Epithelial cell of esophagus (primary cell): ENCODE data around the gene FMR1NB.

Source experiments
- DNase-seq: peaks from one replicate; pipeline ENCODE4 v3.0.0; 2010; ENCODE audit warnings: low read depth
- H3K4me3 ChIP-seq: 2 replicates; pipeline ENCODE4 v1.5.1; 2011; ENCODE audit warnings: mild to moderate bottlenecking, low read length, control low read depth
- TF ChIP-seq, protein P1 (sequence below): IDR thresholded peaks from 2 replicates; pipeline ENCODE4 v1.5.1; 2011; ENCODE audit warnings: low read depth, mild to moderate bottlenecking, low read length, control low read depth, inconsistent platforms; ENCODE audit not compliant: insufficient read depth; ENCODE audit errors: missing control alignments

Gene FMR1NB

DNA sequence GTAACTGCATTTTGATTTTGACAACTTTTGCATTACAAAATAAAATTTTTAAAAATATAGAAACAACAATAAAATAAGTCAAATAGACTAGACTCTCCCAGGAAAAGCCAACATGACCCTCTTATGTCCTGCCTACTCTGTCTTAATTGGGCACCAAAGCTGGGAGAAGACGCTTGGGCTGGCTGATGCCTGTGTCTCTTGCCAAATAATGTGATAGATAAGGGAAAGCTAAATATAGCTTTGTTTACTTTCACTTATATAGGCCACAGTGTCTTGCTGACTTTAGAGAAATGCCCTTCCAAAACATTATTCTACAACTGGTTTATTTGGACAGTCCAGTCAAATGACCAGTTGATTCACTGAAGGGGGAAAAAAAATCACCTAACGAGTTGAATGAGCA is 54.2 kb downstream of the FMR1NB start:
- DNase-seq, result no peak
- no peak overlapping the region for H3K4me3 ChIP-seq
- TF ChIP-seq, protein P1, sequence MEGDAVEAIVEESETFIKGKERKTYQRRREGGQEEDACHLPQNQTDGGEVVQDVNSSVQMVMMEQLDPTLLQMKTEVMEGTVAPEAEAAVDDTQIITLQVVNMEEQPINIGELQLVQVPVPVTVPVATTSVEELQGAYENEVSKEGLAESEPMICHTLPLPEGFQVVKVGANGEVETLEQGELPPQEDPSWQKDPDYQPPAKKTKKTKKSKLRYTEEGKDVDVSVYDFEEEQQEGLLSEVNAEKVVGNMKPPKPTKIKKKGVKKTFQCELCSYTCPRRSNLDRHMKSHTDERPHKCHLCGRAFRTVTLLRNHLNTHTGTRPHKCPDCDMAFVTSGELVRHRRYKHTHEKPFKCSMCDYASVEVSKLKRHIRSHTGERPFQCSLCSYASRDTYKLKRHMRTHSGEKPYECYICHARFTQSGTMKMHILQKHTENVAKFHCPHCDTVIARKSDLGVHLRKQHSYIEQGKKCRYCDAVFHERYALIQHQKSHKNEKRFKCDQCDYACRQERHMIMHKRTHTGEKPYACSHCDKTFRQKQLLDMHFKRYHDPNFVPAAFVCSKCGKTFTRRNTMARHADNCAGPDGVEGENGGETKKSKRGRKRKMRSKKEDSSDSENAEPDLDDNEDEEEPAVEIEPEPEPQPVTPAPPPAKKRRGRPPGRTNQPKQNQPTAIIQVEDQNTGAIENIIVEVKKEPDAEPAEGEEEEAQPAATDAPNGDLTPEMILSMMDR, result no peak

DNA sequence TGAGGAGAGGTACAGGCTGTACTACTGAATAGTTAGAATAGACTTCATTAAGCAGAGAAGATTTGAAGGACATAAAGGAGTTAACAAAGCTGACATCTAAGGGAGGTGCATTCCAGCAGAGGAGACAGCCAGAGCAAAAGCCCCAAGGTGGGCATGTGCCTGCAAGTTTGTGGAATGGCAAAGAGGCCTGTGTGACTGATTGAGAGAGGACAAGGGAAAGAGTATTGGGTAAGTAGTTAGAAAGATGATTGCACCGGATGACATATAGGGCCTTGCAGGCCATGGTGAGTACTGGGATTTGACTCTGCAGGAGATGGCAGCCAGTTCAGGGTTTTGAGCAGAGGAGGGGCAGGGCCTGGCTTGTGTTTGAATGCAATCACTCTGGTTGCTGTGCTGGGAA is 55.9 kb downstream of the FMR1NB start:
- TF ChIP-seq, protein P1, result no peak
- no peak overlapping the region for H3K4me3 ChIP-seq
- peak; percentile 59 for DNase-seq

GRCh38 chrX:148043271-148043855 is 62.2 kb downstream of the FMR1NB start:
- no peak overlapping the region for H3K4me3 ChIP-seq
- peak; percentile 48 for DNase-seq
- TF ChIP-seq, protein P1, result no peak

DNA sequence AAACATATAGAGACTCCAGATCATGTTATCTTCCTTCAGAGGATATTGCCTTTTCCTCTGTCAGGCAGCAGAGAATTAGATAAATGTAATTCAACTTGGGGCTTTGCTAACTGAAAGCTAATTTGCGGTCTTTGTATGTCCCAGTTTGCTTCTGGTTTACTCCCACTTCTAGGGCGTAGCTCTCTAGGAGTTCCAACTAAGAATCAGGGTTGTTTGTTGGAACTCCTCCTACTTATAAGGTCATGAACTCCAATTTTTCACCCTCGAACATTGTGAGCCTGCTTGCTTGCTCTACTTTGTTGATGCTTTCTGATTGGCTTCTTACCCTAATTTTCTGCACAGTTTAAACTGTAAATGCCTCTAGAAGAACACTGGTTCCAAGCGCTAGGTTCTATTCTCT is 66.1 kb downstream of the FMR1NB start:
- no peak for DNase-seq
- TF ChIP-seq, protein P1, result no peak
- H3K4me3 ChIP-seq, result no peak overlapping the region

GRCh38 chrX:148049441-148049840 is 68.3 kb downstream of the FMR1NB start:
- TF ChIP-seq, protein P1, result peak; percentile 53
- DNase-seq, result peak; percentile 34
- no peak overlapping the region for H3K4me3 ChIP-seq

- DNase-seq, result no peak
- no peak overlapping the region for H3K4me3 ChIP-seq
- TF ChIP-seq, protein P1, result no peak
Observed at GRCh38 chrX:148051973-148052372, 70.8 kb downstream of the FMR1NB start.

DNA sequence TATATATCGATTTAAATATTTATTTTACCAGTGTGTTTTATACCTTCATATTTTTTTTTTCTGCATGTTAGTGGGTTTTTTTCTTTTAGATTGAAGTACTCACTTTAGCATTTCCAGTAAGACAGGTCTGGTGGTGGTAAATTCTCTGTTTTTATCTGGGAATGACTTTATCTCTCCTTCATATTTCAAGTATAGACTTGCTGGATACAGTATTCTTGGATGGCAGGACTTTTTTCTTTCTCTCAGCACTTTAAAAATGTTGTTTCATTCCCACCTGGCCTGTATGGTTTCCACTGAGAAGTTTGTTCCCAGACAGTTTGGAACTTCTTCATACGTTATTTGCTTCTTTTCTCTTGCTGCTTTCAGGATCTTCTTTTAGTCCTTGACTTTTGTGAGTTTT is 86.1 kb downstream of the FMR1NB start:
- TF ChIP-seq, protein P1, result no peak
- DNase-seq, result no peak

More for the DNA sequence above, 86.1 kb downstream of the FMR1NB start:
- no peak overlapping the region for H3K4me3 ChIP-seq
